GM21526 (cell line): ENCODE data around the gene PLEKHN1.
A peak's percentile ranks its signal among the peaks of the same experiment; 100 is the strongest.

Experiments used
- ATAC-seq: cut with Tn5 transposase; IDR thresholded peaks from one replicate; pipeline ENCODE4 v1.9.1; 2021; ENCODE audit warnings: moderate library complexity; ENCODE audit not compliant: unreplicated experiment, low FRiP score

The PLEKHN1 gene

DNA sequence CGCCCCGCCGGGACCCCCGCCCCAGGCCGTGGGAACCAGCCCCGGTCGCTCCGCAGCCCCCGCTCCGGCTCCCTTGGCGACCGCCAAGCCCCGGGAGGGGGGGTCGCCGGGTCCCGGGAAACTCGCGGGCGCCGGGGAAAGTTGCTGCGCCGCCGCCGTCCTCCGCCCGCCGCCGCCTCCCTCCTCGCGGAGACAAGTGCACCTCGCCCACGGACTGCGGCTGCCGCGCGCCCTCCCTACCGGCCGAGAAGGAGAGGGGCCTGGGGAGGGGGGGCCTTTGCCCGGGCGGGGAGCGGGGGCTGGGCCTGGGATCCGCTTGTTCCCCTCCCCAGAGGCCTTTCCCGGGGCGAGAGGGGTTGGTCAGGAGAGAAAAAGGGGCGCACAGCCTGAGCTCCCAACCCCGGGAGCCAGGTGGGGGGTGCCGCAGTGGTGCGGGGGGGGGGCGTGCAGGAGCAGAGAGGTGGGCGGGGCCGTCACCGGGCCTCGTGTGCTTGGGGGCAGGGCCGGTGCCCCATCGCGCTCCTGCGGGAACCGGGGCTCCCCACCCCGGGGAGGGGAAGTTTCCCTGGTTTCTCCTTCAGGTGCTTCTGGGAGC is 54.2 kb downstream of the PLEKHN1 start:
- ATAC-seq: peak; percentile 6

DNA sequence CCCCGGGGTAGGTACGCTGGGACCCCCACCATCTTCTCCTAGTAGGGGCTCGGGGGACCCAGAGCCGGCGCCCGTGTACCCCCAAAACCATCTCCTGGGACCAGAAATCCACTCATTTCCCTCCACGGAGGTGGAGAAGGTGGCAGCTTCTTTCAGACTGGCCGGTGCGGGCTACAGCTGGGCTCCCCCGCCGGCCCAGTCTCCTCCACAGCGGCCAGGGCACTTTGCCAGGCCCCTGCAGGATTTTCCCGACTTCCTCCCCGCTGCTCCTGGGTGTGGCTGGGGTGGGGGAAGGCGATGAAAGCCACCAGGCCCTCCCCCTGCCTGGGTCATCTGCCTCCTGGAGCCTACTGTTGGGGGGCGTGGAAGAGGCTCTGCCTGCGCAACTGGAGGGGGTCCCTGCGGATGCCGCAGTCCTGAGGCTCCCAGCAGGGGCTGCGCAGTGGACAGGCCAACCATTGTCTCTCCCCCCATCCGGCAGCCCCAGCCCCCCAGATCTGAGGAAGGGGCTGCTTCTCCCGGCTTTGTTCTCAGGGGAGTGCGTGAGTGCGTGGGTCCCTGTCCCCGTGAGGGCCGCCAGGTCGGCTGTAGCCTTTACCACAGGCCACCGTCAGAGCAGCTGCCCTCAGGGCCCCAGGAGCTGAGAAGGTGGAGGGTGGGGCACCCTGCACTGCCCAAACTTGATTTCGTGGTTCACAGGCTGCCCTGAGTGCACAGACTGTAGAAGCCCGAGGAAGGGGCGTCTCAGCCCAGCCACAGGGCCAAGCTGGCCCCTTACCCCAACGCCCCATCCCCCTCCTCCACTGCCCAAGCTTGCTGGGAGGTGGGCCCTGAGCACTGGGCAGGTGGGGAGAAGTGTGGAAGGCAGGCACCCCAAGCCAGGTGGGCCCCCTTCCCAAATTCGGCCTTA is 55.0 kb downstream of the PLEKHN1 start:
- ATAC-seq: no peak

DNA sequence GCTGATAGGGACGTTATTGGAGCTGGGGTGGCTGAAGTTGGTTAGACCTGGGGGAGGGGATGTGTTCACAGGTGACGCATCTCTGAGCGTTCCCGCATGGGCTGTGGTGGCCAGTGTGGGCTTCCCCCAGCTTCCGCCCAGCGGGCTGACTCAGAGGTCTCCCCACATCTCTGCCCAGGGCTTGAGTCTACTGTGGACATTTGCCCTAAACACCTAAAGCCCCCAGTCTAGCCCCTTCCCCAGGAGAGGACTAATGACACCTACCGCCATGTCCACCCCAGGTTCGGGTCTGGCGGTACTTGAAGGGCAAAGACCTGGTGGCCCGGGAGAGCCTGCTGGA is 55.6 kb downstream of the PLEKHN1 start:
- no peak for ATAC-seq

DNA sequence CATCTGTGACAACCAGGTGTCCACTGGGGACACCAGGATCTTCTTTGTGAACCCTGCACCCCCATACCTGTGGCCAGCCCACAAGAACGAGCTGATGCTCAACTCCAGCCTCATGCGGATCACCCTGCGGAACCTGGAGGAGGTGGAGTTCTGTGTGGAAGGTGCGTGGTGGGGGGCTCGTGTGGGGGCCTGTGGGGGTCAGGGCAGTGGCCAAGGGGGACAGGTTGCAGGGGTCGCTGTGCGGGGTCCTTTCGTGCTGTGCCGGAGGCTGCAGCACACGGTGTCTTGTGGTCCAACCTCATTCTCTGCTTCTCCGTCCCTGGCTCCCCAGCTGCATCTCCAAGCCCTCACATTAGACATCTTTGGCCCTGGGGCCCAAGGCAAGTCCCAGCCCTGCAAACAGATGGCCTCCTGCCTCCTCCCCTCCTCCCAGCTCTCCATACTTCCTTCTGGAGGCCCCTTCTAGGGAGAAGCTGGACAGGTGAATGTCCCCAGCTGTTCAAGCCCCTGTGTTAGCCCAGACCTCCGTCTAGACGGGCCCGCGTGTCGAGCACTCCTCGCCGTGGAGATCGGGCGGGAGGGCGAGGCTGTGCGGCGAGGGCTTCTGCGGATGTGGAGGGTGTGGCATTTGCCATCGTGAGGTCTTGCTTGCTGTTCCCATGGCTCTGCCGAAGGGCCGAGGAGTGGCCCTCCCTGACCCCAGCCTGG is 56.2 kb downstream of the PLEKHN1 start:
- ATAC-seq: no peak

DNA sequence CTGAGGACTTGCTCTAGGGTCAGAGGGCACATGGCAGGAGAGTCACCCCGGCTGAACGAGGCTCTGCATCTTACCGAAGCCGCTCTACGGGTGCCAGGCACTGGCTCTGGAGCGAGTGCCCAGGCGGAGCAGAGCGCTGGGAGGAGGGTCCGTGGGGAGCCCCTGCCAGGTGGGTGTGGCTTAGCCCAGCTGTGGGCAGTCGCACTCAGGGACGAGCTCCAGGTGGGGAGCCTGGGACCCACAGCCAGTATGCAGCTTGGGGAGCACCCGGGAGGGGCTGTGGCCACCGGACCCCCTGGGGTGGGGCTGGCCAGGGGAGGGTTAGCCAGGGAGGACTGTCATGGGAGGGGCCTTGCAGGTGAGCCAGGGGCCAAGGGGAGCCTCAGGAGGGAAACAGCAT is 57.4 kb downstream of the PLEKHN1 start:
- ATAC-seq: no peak

DNA sequence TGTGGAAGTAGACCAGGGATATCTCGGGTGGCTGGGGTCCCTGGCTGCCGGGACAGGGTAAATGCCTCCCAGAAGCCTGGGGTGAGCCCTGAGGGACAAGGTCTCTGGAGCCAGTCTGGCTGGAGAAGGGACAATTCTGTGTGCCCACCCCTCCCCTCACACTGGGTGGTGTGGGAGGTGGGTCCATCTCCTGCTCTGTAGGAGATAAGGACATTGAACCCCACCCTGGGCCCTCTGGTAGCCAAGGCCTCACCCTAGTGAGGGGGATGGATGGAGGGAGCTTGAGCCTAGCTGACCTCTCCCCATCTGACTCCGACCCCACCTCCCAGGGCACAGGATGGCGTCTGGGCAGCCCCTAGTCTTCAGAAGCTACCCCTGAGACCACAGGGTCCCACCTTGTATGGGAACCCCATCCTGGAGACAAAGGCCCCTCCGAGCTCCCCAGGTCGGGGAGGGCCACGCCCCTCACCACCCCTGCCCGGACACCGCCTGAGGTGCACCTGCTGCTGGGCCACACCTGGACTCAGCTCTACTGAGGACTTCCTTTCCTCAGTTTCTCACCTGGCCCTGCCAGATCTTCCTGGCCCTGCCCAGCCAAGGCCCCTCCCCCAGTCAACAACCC is 58.0 kb downstream of the PLEKHN1 start:
- no peak for ATAC-seq

DNA sequence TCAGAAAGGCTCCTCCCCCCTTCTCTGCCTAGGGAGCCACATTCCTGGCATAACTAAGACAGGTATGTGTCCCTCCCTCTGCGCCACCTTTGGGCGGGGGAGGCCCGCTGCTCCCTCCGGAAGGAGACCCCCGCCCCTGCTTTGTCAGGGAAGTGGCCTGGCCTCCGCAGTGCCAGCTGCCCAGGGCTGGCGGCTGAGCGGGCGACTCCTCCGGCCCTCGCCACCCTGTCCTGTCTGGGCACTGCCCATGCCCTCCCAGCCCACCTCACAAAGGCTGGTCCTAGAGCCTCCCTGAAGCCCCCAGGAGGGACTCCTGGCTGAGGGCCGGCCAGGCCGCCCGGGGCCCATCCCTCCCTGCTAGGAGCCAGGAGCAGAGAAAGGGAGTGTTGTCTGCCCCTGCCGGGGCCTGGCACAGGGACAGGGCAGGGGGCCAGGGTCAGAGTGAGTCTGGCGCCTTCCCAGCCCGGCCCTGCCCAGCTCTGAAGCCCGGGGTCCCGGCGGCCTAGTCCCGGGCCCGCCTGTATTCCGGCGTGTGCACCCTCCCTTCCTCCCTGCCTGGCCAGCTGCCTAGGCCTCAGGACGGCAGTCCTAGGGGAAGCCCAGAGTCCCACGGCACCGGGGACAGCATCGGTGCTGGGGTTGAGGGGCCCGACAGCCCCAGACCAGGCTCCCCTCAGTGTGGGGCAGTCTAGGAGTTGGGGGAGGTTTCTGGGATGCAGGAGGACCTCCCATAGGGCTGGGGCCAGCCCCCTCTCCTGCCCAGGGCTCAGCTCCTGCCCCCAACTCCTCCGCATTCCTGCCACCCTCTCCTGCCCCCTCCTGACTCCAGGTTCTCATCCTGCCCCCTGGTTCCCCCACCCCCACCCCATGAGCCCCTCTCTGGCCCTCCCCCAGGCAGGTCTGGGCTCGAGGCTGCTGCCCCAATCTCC is 58.8 kb downstream of the PLEKHN1 start:
- ATAC-seq: no peak
